GM12891 (cell line): Measurements from ENCODE around the gene RFPL1.

Experiments
- PAX5 ChIP-seq: IDR thresholded peaks from 2 replicates; pipeline ENCODE4 v1.6.1; 2011; ENCODE audit warnings: low read length, moderate library complexity, mild to moderate bottlenecking; ENCODE audit not compliant: insufficient read depth, severe bottlenecking
- POLR2A ChIP-seq: IDR thresholded peaks from 2 replicates; pipeline ENCODE4 v1.6.1; 2011; ENCODE audit warnings: low read depth, low read length, control low read depth
- POLR2AphosphoS5 ChIP-seq: IDR thresholded peaks from 2 replicates; pipeline ENCODE4 v1.6.1; 2011; ENCODE audit warnings: low read depth, low read length, control low read depth
- POU2F2 ChIP-seq: IDR thresholded peaks from 2 replicates; pipeline ENCODE4 v1.6.1; 2011; ENCODE audit warnings: low read depth, mild to moderate bottlenecking, control low read depth, low read length, moderate library complexity
- SPI1 ChIP-seq: IDR thresholded peaks from 2 replicates; pipeline ENCODE4 v1.6.1; 2011; ENCODE audit warnings: low read depth, low read length, control low read depth
- TAF1 ChIP-seq: IDR thresholded peaks from 2 replicates; pipeline ENCODE4 v1.6.1; 2011; ENCODE audit warnings: low read depth, low read length, control low read depth

GRCh38 chr22:29394931-29395581, 43.3 kb upstream of the RFPL1 start:
- TF ChIP-seq POLR2A (no peak), TAF1 (no peak), POLR2AphosphoS5 (no peak), SPI1 (no peak), PAX5 (no peak), POU2F2 (peak; percentile 62; the same call in 1 of the 2 replicates)
